Measurements from ENCODE around the gene DCLK1.

Gene DCLK1

DNA sequence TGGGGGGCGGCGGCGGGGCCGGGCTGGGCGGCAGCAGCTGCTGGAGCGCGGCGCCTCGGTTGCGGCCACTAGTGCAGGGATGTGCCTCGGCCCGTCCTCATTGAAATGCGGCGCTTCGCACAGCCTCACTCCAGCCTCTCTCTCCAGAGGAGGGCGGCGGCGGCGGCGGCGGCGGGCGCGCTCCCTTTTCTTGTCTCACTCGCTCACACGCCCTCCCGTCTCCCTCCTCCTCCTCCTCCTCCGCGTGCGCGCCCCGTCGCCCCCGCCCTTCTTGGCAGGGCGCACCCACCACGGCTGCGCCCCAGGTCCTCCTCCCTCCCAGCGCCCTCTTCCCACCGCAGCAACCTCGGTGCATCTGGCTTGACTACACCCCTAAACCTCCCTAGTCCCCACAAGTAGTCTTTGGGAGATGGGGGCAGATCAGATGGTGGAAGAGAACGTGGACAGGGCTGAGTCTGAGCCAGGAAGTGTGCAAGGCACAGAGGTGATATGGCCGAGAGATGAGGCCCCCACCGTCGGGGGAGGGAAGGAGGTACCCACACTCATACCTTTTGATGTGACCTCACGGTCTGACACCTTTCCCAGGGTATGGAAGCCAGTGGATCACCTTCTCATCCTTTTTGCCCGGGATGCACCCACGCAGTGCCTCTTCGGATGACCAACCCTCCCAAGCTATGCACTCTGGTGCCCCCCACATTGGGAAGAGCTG is at the start of gene DCLK1:
DCLK1 (minus strand) TSS at position 161 of the 709 bp plus-strand sequence.
- no peak for DNase-seq

DNA sequence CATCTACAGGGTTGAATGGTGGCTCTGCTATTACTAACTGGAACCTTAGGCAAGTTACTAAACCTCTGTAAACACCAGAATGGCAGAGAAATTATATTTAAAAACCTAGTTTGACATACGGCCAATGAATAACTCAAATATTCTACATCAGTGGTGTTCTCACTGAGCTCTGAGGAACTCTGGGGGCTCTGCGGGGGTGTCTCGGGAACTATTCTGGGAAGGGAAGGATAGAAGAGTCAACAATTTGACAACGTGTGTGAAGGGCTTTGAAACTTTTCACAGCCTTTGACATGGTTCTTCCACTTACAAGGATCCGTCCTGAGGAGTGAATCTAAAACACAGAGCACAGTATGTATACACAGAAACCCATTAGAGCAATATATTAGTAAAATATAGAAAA is 44.4 kb upstream of the DCLK1 start:
- no peak for DNase-seq

DNA sequence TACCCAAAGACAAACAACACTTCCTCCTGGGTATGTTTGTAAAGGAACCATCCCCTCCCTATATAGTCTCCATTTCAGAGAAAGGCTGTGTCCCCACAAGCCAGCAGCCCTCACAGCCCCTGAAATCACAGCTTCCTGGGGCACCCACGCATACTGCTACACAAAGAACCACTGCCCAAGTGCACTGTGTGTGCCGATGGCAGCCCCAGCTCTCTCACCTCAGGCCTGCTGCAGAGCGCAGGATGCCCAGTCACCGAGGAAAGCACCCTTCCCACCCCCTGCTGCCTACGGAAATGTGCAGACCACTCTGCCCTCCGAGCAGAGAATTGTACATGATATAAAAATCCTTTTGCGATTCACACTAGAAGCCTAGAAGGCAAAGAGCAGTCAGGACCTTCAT is 43.7 kb upstream of the DCLK1 start:
- no peak for DNase-seq

DNA sequence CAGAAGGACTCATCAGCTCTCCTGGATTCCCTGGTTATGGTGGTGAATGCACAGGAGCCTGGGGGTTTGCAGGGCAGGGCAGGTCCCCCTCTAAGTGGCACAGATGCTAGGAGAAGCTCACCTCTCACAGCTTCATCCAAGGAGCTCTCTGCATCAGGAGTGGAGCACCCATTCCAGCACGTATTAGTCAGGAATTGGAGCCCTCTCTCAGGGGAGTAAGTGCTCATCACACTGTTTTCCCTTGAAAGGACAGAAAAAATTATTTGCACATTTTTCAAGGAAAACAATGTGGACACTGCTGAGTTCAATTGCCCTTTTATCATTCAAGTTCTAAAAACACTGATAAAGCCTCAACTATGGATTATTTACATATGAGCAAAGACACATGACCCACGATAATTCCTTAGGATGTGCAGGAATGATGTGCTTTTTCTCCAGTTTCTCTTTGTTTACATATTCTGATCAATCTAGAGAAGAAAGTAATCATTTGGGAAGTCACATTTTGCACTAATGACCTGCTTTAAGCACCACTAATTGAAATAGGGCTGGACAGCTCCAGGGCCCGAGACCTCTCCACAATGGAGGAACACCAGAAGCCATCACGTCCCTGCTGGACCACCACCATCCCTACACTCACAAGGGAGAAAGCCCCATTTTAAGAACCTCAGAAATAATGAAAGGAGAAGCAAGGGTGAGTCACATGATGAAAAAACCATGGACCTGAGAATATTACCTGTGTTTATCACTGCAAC is 42.6 kb upstream of the DCLK1 start:
- DNase-seq = no peak

DNA sequence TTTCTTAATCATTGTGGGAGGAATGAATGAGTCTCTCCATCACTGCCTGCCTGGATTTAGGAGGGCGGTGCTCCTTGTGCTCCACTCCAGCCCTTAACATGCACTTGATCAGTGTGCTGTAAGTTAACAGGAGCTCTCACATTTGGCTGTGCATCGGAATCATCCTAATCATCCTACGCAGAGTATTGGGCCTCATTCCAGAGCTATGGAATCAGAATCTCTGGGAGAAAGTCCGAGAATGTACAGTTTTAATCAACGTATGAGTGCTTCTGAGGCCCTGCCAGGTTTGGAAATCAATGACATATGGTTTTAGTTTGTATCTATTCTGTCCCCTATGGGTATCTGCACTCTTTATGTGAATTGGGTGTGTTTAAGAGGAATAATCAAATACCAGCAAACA is 34.9 kb upstream of the DCLK1 start:
- no peak for DNase-seq

DNA sequence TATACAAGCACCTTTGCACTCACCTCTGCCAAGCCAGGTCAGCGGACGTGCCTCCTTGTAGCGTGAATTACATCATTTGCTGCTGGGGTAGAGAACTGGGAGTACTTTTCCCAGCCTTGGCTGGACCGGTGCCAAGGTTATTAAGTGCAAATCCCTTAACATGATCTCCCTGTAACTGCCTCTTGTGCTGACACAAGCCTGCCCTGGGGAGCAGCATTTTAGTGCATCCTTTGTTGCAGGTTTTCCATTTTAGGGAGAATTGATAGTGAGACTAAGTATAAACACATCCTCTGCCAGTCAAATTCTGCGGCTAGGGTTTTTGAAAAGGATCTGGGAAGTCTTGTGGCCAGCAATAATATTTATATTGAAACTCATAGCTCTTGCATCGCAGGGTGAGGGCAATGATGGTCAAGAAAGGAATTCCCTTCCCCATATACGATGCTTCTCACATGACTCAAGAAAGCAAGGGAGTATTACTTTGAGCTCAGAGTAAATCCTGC is 32.7 kb upstream of the DCLK1 start:
- DNase-seq = no peak

DNA sequence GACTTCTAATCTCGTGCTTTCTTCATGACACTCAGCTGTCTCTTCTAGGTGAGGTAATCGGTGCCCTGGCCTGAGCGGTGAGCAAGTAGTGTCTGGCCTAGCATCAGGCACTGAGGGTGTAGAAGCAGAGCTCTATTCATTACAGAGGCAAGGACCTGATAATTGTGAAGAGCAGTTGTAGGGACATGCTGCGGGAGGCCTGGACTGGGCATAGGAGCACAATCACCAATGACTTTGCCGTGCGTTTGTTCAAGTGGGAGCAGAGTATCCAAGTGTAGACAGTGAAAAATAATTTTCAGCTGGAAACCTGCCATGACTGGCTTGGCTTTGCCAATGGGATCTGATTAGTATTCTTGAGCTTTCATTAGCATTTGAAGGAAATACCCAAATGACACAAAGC is 32.1 kb upstream of the DCLK1 start:
- DNase-seq = no peak

DNA sequence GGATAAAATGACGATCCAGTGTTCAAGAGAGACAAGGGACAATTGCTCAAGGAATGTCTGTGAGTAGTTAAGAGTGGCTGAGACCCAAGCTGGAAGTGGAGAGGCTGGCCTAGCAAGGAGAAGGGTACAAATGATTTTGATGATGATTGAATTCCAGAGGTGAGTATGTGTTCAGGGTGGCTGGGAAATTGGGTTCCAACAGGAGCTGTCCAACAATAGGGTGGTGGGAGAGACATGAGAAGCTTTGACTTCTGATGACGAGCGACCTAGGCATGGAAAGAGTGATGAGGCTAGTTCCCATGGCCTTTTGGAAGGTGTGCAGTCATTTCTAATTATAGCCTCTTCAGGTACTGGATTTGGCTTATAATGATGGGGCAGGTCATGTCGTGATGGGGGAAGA is 29.1 kb upstream of the DCLK1 start:
- no peak for DNase-seq

DNA sequence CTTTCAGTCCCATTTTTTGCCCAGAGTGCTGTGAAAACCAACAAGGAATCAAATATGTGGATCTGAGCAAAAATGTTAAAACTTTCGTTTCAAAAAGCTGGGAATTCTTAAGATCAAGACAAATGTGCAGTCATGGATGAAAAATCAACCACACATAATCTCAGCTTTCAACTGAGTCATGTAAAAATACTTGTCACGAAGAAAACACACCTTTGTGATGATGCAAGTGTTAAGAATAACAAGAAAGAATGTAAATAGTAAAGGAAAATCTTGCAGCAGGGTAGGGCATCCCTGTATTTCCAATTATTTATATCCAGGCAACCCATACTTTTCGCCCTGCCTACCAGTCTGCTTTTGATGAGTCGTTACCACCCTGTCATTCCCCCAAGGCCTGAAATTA is 27.4 kb upstream of the DCLK1 start:
- DNase-seq = no peak

DNA sequence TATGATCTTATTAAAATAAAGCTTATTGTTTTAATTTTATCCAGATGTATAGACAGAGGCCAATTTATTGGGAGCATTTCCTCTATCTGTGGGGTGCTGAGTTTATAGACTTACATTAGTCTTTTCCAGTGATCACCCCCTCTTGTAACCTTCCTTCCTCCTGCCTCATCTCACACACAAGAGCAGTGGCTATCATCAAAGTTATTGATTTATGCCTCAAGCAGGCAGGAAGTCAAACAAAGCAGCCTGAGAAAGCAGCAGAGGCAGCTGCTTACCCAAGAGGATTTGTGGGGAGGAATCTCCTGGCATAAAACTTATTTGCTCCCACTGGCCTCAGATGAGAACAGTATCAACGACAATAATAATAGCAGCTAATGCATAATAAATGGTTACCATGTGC is 26.3 kb upstream of the DCLK1 start:
- no peak for DNase-seq

DNA sequence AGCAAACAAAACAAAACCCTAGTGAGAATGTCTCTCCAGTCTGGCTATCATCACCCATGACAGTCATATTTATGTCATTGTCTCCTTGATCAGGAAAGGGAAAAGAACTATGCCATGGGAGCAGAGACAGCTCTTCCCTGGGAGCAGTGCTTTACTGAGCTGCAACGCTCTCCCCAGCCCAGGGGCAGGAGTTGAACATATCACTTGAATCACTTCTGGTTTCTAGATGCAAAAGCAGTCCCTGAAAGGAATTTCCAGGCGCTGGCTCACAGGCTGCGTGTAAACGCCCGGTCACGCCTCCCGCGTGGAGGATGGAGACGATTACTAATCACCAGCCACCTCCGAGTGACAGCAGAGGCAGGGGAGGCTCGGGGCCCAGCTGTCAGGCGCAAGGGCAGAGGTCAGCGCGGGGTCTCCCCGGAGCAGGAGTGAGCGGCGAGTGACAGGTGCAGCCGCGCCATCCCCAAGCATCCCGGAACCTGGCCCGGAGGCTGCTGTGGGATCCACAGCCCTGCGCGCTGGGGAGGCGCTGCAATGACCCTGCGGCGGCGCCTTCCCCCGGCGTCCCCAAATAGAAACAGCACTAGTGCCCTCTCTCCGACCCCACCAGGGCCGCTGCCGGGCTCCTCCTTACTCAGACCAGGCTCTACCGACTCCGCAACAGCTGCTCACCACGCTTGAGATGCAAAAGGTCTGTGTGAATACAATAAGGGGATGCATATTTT is 23.5 kb upstream of the DCLK1 start:
- no peak for DNase-seq

DNA sequence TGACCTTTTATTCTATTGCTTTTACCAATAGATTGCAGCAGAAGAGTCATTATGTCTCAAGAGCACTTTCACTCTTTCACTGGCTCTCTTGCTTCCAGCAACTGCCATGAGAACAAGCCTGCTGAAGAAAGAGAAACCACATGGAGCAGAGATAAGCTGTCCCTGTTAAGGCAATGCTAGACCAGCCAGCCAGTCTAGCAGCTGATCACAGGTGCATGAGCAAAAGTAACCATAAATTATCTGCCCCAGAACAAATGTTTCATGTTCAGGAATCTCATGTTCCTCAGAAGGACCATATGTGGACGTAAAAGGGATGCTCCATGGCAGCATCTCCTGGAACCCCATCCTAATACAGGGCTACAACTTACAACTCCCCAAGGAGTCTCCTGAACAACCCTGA is 20.4 kb upstream of the DCLK1 start:
- DNase-seq = no peak

DNA sequence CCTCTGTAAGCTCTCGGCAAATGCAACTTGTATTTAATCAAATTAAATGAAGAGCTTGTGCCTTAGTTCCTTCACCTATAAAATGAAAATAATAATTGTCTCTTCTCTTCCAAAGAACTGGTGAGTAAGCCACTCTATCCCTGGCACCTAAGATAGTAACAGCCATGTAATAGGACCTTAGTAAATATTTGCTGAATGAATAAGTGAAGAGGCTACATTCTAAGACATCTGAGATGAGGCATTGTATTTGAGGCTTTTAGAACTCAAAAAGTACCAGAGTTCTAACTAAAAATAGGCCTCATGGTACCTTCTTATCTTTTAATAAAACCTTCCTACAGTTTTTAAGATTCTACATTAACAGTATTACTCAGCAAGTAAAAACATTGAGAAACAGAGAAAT is 17.3 kb upstream of the DCLK1 start:
- no peak for DNase-seq

DNA sequence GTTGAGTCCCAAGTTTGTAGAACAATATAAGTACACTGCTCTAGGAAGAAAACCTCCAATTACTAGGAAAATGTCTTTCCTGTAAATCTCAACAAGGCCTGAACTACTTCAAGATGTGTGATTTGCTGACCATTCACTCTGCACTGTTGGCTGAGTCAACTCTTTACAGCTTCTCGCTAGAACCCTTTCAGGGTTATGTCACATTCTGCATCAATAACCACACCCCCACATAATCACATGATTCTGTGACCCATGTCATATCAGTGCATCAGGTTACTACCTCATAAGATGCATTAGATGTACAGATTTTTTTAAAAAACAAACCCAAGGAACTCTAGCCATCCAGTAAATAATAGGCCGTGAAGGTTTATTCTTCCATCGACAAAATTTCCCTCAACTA is 16.1 kb upstream of the DCLK1 start:
- DNase-seq = no peak

DNA sequence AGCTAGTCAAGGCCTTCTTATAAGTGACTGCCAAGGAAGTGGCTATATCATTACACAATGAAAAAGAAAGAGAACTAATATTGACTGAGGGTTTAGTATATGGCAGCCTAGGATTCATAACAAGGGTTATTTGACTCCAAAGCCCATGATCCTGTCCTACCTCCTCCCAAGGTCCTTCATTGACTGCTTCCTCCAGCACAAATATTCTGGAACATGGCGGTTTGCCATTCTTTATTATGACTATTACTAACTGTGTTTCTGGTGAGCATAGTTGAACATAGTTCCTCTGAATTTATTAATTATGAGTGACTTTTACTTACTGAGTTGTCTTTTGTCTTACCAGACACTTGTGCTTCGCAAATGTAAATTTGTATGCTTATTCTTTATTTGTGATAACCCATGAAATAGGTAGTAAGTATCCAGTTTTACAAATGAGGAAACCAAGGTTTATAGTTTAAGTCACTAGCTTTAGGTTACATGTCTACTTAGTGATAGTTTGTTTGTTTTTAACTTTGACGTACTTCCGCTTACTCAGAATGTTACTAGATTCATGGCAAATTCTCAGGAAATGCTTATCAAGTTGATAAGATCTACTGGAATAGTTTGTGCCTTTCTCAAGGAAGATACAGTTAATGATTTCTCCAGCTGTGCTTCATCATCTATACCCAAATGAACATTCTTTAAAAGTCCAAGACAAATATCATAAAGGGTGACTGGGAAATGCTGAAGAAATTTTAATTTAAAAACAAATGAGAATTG is 15.5 kb upstream of the DCLK1 start:
- no peak for DNase-seq

DNA sequence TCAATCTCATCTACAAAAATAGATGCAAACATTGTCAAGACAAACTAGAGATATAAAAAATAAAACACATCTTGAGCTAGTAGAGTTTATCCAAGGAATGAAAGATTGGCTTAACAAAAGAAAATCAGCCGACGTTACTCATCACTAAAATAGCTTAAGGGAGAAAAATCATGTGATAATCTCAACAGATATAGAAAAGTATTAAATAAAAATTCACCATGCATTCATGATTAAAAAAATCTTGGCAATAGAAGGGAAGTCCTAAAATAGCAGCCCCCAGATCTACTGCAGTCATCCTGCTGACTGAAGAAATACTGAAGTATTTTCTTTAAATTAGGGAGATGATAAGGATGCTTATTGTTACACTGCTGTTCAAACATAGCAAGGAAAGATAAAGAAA is 12.6 kb upstream of the DCLK1 start:
- no peak for DNase-seq

DNA sequence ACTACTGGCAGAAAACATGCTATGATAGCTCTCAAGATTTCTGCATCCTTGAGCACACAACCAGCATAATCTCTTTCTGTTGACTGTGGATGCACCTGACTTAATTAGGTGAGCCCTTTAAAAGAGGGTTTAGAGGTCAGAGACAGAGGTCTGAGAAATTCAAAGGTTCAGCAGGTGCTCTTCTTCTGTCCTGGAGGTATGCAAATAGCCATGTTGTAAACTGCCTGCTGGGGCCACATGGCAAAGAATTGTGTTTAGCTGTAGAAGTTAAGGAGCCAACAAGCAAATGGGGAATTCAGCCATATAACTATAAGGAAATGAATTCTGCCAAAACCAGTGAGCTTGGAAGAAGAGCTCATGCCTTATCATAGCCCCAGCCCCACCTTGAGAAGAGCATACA is 11.6 kb upstream of the DCLK1 start:
- no peak for DNase-seq

DNA sequence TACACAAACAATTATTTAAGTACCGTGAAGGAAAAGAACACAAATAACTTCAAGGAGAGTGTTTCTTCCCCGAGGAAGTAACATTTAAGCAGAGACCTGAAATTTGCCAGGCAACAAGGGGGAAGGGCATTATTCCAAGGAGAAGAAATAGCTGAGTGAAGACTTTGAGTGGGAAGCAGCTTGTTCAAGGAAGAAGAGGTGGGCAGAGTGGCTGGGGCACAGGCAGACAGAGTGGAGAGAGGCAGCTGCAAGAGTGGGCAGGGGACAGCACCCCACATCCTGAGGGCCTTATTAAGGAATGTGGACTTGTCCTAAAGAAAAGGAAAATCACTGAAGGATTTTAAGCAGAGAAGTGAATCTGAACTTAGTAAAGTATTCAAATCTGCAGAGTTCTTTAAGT is 4.7 kb upstream of the DCLK1 start:
- no peak for DNase-seq

DNA sequence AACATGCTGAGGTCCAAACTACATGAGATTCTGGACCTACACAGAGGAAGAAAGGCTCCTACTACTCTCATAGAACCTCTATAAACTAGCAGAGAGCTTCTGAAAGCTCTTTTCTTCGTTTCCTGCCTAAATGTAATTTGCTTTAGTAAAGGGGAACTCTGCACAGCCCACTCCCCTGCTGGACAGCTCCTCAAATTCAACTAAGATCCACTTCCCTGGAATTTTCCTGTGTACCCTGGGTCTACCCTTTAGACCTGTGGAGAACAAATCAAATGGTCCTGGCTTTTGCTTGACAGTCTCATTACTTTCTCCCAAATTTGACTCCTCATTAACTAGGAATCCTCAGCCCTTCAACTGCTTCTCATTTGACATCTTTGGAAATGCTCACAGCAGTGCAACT is 3.5 kb upstream of the DCLK1 start:
- no peak for DNase-seq

DNA sequence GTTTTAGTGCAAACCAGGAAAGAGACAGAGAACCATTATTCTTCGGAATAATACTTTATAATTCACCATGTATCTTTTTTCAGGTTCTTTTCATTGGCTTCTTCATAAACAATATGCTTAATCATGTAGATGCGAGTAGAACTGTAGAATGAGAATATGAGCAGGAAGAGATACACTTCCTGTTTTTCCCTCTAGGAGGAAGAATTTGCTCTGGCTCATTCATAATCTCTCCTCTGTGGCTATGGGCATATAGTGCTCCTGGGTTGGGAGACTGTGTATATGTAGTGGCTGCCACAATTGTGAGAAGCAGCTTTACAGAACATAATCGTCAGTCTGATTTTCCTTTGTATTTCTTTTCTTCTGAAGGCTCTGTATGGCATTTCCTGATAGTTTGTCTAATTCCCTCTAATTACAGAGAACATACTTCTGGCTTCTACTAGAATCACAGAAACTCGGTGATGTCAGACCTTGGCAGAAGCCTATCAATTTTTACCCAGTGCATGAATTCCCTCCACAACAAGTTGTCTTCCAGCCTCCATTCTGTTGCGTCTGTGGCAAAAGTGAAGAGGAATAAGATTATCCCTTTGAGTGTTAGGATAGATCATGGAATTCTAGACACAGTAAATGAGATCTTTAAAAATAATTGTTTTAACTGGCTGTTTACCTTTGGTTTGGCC is 2.9 kb upstream of the DCLK1 start:
- no peak for DNase-seq

DNA sequence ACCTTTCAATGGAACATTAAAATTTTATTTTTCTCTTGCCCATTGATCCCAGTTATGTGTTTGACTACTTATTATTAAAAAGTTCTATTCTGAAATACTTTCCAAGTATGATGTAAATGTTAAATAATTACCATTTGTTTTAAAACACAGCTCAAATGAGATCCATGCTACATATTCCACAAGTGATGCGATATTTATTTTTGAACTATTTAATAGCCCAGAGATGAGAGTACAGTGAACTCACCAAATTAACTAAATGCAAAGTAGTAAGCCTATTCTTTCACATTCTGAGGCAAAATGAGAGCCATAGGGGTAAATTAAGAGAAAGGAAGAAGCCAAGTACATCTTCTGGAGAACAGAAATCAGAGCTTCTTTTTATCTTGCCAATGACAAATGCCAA is 1.2 kb upstream of the DCLK1 start:
- DNase-seq = no peak

DNA sequence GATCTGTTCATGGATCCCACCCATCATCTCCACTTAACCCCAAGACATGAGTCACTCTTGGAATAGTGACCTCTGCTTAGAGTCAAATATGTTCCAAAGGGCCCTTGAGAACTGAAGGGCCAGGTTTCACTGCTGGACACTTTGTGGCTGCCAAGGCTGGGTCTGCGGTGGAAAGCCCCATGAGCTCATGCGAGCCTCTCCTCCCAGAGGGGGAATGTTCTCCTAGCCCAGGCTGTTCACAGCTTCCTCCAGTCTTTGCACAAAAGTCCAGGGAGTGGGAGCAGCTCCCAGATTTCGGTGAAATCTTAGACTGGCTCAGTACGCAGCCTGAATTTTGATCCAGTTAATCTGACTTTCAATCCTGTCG is 732 bp upstream of the DCLK1 start:
- DNase-seq = no peak
